Medulla oblongata (tissue), 1 donor: ENCODE results near the gene KIF21A.
A peak's percentile ranks its signal among the peaks of the same experiment; 100 is the strongest.
"Not testable (repeated sequence)": the region's sequence is repeated elsewhere in the genome, so short reads cannot be mapped to it uniquely, and the experiment has no call there.

Experiments
- DNase-seq: peaks from one replicate; pipeline ENCODE4 v3.0.0-alpha.2; 2015; ENCODE audit errors: extremely low spot score

Gene KIF21A

GRCh38 chr12:39343665-39344064, 99.3 kb downstream of the KIF21A start:
- DNase-seq = no peak

GRCh38 chr12:39341761-39342160, 101.2 kb downstream of the KIF21A start:
- no peak for DNase-seq

- no peak for DNase-seq
Measured at GRCh38 chr12:39341179-39341578, 101.7 kb downstream of the KIF21A start.

- no peak for DNase-seq
Measured at GRCh38 chr12:39332661-39333175, 110.2 kb downstream of the KIF21A start.

GRCh38 chr12:39331539-39332261, 111.2 kb downstream of the KIF21A start:
- no peak for DNase-seq

GRCh38 chr12:39329876-39330275, 113.0 kb downstream of the KIF21A start:
- no peak for DNase-seq

GRCh38 chr12:39329018-39329417, 113.9 kb downstream of the KIF21A start:
- no peak for DNase-seq

- DNase-seq = no peak
Measured at GRCh38 chr12:39327965-39328364, 115.0 kb downstream of the KIF21A start.

- no peak for DNase-seq
Measured at GRCh38 chr12:39327510-39327909, 115.4 kb downstream of the KIF21A start.

GRCh38 chr12:39319180-39319579, 123.7 kb downstream of the KIF21A start:
- DNase-seq = no peak

- no peak for DNase-seq
Measured at GRCh38 chr12:39314547-39314946, 128.4 kb downstream of the KIF21A start.

GRCh38 chr12:39309516-39309915, 133.4 kb downstream of the KIF21A start:
- no peak for DNase-seq

- DNase-seq = no peak
Measured at GRCh38 chr12:39301422-39301821, 141.5 kb downstream of the KIF21A start.

- DNase-seq = peak; percentile 35
Measured at GRCh38 chr12:39300799-39301198, 142.1 kb downstream of the KIF21A start.

GRCh38 chr12:39297891-39298290, 145.0 kb downstream of the KIF21A start:
- DNase-seq = no peak

- DNase-seq = no peak
Measured at GRCh38 chr12:39296496-39296895, 146.4 kb downstream of the KIF21A start.

- DNase-seq = not testable (repeated sequence)
Measured at GRCh38 chr12:39295593-39295992, 147.3 kb downstream of the KIF21A start.

- DNase-seq = peak; percentile 32
Measured at GRCh38 chr12:39294715-39295114, 148.2 kb downstream of the KIF21A start.

- DNase-seq = no peak
Measured at GRCh38 chr12:39292125-39292630, 150.7 kb downstream of the KIF21A start.

GRCh38 chr12:39287817-39288216, 155.1 kb downstream of the KIF21A start:
- no peak for DNase-seq

GRCh38 chr12:39287409-39287808, 155.5 kb downstream of the KIF21A start:
- DNase-seq = no peak

GRCh38 chr12:39278426-39278825, 164.5 kb downstream of the KIF21A start:
- no peak for DNase-seq

GRCh38 chr12:39277416-39277815, 165.5 kb downstream of the KIF21A start:
- DNase-seq = no peak

GRCh38 chr12:39275846-39276245, 167.1 kb downstream of the KIF21A start:
- no peak for DNase-seq
